GM18861 (cell line): Measurements from ENCODE around the gene THRSP.
"Not testable (repeated sequence)": the region's sequence is repeated elsewhere in the genome, so short reads cannot be mapped to it uniquely, and the experiment has no call there.

Source experiments
- ATAC-seq: cut with Tn5 transposase; IDR thresholded peaks from one replicate; pipeline ENCODE4 v1.9.1; 2021; ENCODE audit not compliant: unreplicated experiment

Gene THRSP

GRCh38 chr11:78086521-78087074 lies 22.9 kb downstream of the THRSP start:
- not testable (repeated sequence) for ATAC-seq

- no peak for ATAC-seq
Measured at GRCh38 chr11:78094250-78094649, 30.6 kb downstream of the THRSP start.

GRCh38 chr11:78097666-78098385 lies 34.2 kb downstream of the THRSP start:
- no peak for ATAC-seq

DNA sequence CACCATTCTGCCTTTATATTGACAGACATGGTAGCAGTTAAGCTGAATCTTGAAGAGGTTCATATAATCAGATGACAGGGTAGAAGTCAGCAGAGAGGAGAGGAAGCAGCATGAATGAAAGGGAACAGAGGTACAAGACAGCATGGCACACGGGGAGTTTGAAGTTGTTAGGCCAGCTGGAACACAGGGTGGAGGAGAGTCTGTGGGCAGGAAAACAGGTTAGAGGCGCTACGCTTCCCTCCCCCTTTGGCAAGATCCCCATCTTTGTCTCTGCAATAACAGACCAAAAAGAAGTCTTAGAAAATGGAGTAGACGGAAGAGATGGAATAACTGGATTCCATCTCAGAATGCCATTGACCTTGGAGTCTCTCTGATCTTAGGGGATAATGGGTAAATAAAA lies 36.0 kb downstream of the THRSP start:
- ATAC-seq = no peak

GRCh38 chr11:78100261-78100660 lies 36.6 kb downstream of the THRSP start:
- ATAC-seq = no peak

DNA sequence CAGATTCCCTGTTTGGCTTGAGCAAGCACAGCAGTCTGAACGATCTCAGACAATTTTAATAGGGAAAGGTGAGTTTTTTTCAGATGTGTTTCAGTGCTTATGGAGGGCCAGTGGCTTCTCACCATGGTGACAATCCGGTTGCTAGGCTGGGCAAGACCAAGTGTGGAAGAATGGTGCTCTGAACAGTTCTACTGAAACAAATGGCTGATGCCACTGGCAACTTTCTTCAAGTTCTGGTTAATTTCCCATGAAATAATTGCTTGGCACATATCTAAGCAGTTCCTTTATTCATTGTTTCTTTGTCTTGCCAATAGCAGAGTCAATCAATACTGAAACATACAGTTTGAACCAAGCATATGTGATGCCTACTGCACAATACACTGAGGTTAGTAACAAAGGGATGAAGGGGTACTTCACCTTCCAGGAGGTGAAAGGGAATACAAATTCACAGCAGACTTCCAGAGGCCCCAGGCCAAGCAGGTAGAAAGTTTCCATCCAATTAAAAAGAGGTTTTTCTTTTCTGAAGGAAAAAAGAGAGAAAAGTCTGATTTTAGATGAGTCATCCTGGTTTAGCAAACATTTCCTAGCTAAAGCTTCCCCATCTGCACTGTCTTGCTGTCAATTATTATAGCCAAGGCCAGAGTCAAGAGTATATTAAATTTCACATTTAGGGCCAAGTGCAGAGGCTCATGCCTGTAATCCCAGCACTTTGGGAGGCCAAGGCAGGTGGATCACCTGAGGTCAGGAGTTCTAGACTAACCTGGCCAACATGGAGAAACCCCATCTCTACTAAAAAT lies 37.2 kb downstream of the THRSP start:
- no peak for ATAC-seq

DNA sequence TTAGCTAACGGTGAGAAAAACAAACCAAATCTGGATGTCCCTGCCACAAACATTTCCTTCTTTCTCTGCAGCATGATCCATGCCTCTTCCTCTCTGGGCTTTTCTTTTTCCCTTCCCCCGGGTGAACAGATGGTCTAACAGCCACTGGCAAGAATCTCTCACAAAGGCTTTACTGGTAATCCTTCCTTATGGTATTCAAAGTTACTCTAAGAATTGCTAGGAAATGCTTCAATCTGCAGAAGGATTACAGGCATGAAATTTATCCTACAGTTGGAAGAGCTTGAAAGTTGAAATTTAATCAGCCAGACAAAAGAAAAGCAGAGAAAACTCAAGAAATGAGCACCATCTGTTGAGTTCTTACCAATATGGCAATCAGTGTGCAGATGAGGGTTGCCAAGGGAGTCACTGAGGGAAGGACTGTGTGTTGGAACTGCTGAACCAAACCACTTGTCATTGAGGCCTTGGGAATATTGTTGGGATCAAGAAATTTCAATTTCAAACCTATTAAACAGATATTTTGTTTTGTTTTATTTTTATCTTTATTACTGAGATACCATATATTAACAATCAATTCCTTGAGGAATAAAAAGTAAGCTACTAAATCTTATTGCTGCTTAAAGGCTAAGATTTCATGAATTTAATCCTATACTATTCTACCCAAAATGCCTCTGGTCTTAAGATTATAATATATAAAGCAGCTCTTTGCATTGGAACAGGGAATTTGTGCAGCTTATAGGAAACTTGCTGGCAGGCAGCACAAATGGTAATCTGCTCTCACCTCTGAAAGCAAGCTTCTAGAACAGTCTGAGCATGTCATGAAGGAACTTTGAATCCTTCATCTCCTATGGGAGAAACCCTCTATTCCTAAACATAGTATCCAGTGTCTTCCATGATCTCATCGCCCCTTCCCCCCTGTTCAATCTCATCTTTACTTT lies 45.7 kb downstream of the THRSP start:
- no peak for ATAC-seq

DNA sequence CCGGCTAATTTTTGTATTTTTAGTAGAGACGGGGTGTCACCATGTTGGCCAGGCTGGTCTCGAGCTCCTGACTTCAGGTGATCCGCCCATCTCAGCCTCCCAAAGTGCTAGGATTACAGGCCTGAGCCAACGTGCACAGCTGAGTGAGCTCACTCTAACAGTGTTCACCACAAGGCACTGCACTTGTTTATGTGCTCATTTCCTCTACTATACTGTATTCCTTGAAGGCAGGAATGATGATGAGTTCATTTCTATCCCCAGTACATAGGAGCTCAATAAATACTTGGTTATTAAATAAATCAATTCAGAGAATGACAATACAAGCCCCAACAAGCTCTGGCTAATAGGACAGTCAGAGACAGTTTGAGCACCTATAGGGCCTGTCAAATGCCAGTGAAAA lies 46.7 kb downstream of the THRSP start:
- no peak for ATAC-seq

GRCh38 chr11:78110830-78111229 lies 47.2 kb downstream of the THRSP start:
- no peak for ATAC-seq

DNA sequence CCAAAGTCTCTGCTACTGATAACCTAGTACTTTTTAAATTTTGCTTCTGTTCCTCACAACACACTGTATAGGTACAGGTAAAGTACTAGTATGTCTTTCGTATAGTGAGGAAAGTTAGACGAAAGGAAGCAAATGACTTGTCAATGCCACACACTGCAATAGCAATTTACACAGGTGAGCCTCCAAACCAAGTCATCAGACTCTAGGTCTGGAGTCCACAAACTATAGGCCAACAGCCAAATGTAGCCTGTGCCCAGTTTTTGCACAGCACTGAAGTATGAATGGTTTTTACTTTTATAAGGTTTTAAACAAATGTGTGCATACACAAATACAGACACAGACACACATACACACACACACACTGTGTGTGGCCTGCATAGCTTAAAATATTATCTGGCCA lies 47.6 kb downstream of the THRSP start:
- ATAC-seq = no peak

DNA sequence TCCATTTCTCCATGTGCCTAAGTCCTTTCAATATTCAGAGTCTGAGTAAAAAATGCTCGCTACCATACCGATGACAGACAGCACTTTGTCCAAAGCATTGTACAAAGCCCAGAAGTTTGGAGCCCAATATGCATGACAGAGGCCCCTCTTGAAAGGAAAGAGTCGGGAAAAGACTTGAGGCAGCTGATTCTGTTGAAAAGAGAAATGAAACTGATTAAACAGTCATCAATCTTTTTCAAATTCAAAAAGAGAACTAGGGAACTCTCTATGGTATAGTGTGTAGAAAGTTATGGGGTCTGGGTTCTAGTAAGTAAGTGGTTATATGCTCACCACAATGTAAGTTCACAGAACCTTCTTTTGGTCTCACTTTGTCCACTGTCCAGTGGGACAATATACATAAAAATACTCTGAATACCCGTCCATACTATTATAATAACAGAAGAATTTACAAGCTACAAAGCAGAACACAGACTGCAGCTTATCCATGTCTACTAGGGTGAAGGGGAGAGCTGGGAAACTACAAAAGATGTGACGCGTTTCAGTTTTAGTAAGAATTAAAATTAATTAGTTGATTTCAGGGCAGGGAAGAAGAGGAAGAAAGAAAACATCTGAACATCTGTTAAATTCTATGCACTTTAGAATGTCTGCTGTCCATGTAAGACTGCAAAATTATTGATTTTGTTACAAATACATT lies 49.1 kb downstream of the THRSP start:
- no peak for ATAC-seq
